Measurements from ENCODE around the gene ITGB2.

ITGB2 gene

GRCh38 chr21:44927259-44927586 is 6.5 kb upstream of the ITGB2 start:
- Histone ChIP-seq H4K20me1 (ENCODE audit: control insufficient read depth, insufficient read depth, low read depth, low read length) (peaks cover 5% of the 10 kb centered on the region), H3K9me3 (ENCODE audit: control insufficient read depth, insufficient read depth, low read length) (no peaks in the 10 kb centered on the region), H3K9me2 (replicated peaks; ENCODE audit: control insufficient read depth, low read length) (no peaks in the 10 kb centered on the region), H3F3A (ENCODE audit: control insufficient read depth, insufficient read depth) (peaks cover 21% of the 10 kb centered on the region), H3K4me1 (ENCODE audit: control insufficient read depth, low read length) (peaks cover 79% of the 10 kb centered on the region), H3K4me2 (ENCODE audit: low read length) (peak overlapping the region; percentile 57), H3K4me3 (ENCODE audit: low read length) (peak overlapping the region; percentile 47), H3K27ac (ENCODE audit: low read depth, low read length) (no peak overlapping the region), H3K27me3 (ENCODE audit: control insufficient read depth, low read length) (peaks cover 91% of the 10 kb centered on the region), H3K79me2 (ENCODE audit: control insufficient read depth, low read length) (no peaks in the 10 kb centered on the region), H3K36me3 (ENCODE audit: control insufficient read depth, low read length) (no peaks in the 10 kb centered on the region)
- TF ChIP-seq EZH2phosphoT487 (IDR thresholded peaks at IDR 0.05; ENCODE audit: borderline replicate concordance, low read length) (no peak), CTCF (IDR thresholded peaks at IDR 0.05; ENCODE audit: low read depth, low read length, poor library complexity, severe bottlenecking) (no peak)

GRCh38 chr21:44926331-44927101 is 5.8 kb upstream of the ITGB2 start:
- Histone ChIP-seq H3K4me1 (ENCODE audit: control insufficient read depth, low read length) (peaks cover 72% of the 10 kb centered on the region), H3F3A (ENCODE audit: control insufficient read depth, insufficient read depth) (peaks cover 19% of the 10 kb centered on the region), H3K27ac (ENCODE audit: low read depth, low read length) (no peak overlapping the region), H3K4me2 (ENCODE audit: low read length) (peak overlapping the region; percentile 57), H3K9me2 (replicated peaks; ENCODE audit: control insufficient read depth, low read length) (no peaks in the 10 kb centered on the region), H4K20me1 (ENCODE audit: control insufficient read depth, insufficient read depth, low read depth, low read length) (peaks cover 5% of the 10 kb centered on the region), H3K79me2 (ENCODE audit: control insufficient read depth, low read length) (no peaks in the 10 kb centered on the region), H3K27me3 (ENCODE audit: control insufficient read depth, low read length) (peaks cover 91% of the 10 kb centered on the region), H3K9me3 (ENCODE audit: control insufficient read depth, insufficient read depth, low read length) (no peaks in the 10 kb centered on the region), H3K36me3 (ENCODE audit: control insufficient read depth, low read length) (no peaks in the 10 kb centered on the region), H3K4me3 (ENCODE audit: low read length) (peak overlapping the region; percentile 47)
- TF ChIP-seq CTCF (IDR thresholded peaks at IDR 0.05; ENCODE audit: low read depth, low read length, poor library complexity, severe bottlenecking) (no peak), EZH2phosphoT487 (IDR thresholded peaks at IDR 0.05; ENCODE audit: borderline replicate concordance, low read length) (no peak)

DNA sequence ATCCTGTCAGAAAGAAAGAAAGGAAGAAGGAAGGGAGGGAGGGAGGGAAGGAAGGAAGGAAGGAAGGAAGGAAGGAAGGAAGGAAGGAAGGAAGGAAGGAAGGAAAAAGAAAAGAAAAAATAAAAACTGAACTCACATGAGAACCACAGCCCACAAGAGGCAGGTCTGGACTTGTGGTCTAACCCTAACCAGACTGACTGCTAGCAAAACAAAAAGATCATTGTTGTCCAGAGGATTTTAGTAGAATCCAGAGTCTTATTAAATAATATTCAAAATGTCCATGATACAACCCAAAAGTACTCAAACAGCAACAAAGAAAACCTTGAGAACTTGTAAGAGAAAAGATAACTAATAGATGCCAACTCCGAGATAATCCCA is 4.7 kb upstream of the ITGB2 start:
- Histone ChIP-seq H4K20me1 (ENCODE audit: control insufficient read depth, insufficient read depth, low read depth, low read length) (peaks cover 5% of the 10 kb centered on the region; the same call in 1 of the 2 replicates), H3K27ac (ENCODE audit: low read depth, low read length) (peak overlapping the region; percentile 27; the same call in 1 of the 2 replicates), H3K27me3 (ENCODE audit: control insufficient read depth, low read length) (peaks cover 93% of the 10 kb centered on the region), H3K36me3 (ENCODE audit: control insufficient read depth, low read length) (no peaks in the 10 kb centered on the region), H3K4me3 (ENCODE audit: low read length) (0 out of 2 replicates have a peak overlapping the region, but pooled peaks have one; percentile 20), H3K4me2 (ENCODE audit: low read length) (peak overlapping the region; percentile 48), H3K79me2 (ENCODE audit: control insufficient read depth, low read length) (no peaks in the 10 kb centered on the region), H3K9me2 (replicated peaks; ENCODE audit: control insufficient read depth, low read length) (no peaks in the 10 kb centered on the region), H3K4me1 (ENCODE audit: control insufficient read depth, low read length) (peaks cover 71% of the 10 kb centered on the region), H3F3A (ENCODE audit: control insufficient read depth, insufficient read depth) (peaks cover 11% of the 10 kb centered on the region), H3K9me3 (ENCODE audit: control insufficient read depth, insufficient read depth, low read length) (no peaks in the 10 kb centered on the region)
- TF ChIP-seq CTCF (IDR thresholded peaks at IDR 0.05; ENCODE audit: low read depth, low read length, poor library complexity, severe bottlenecking): no peak
- TF ChIP-seq EZH2phosphoT487 (IDR thresholded peaks at IDR 0.05; ENCODE audit: borderline replicate concordance, low read length): no peak

Measured in DOHH2 (cell line).